GM12878 (cell line): ENCODE data around the gene SLC26A1.

Experiments used
- ATF3 ChIP-seq: IDR thresholded peaks from 2 replicates; pipeline ENCODE4 v1.6.1; 2011; ENCODE audit warnings: low read depth, mild to moderate bottlenecking, low read length, moderate library complexity, borderline replicate concordance; ENCODE audit errors: extremely low read depth
- CHD2 ChIP-seq: IDR thresholded peaks from 2 replicates; pipeline ENCODE4 v1.6.1; 2011; ENCODE audit warnings: low read depth, low read length, improper control_type of control experiment, borderline replicate concordance
- CTCF ChIP-seq, 3 experiments: IDR thresholded peaks in 2 of 3; conservative IDR thresholded peaks in 1 of 3; 2 replicates each; pipeline ENCODE4 v1.5.1; 2011; ENCODE audit warnings: low read depth in 3 of 3, low read length in 3 of 3, mild to moderate bottlenecking in 3 of 3, control low read depth in 2 of 3, moderate library complexity in 2 of 3, inconsistent platforms in 1 of 3, mixed read lengths in 1 of 3; ENCODE audit not compliant: control insufficient read depth in 2 of 3, insufficient read depth in 1 of 3; ENCODE audit errors: extremely low read depth in 1 of 3
- POLR2A ChIP-seq: IDR thresholded peaks from 2 replicates; pipeline ENCODE4 v1.6.1; 2011; ENCODE audit warnings: low read depth, mild to moderate bottlenecking, low read length
- RAD21 ChIP-seq: IDR thresholded peaks from 2 replicates; pipeline ENCODE4 v1.6.1; 2011; ENCODE audit warnings: mild to moderate bottlenecking, low read depth, low read length, moderate library complexity; ENCODE audit not compliant: insufficient read depth
- RELA ChIP-seq: fragments of 450-650 bp; IDR thresholded peaks from 2 replicates; pipeline ENCODE4 v1.8.0; 2014; ENCODE audit warnings: borderline replicate concordance; ENCODE audit not compliant: partially characterized antibody
- SIX5 ChIP-seq: IDR thresholded peaks from 2 replicates; pipeline ENCODE4 v1.6.1; 2011; ENCODE audit warnings: mild to moderate bottlenecking, low read depth, low read length, moderate library complexity; ENCODE audit not compliant: severe bottlenecking
- TCF12 ChIP-seq: IDR thresholded peaks from 2 replicates; pipeline ENCODE4 v1.6.1; 2011; ENCODE audit warnings: low read depth, mild to moderate bottlenecking, low read length
- YY1 ChIP-seq: IDR thresholded peaks from 2 replicates; pipeline ENCODE4 v1.6.1; 2011; ENCODE audit warnings: low read depth, mild to moderate bottlenecking, low read length

GRCh38 chr4:957581-958313 is 35.5 kb downstream of the SLC26A1 start:
- TF ChIP-seq YY1, result no peak
- TF ChIP-seq CTCF (IDR thresholded peaks at IDR 0.05 in 2 of 3, conservative IDR thresholded peaks at IDR 0.05 in 1 of 3; ENCODE audit: control insufficient read depth in 2 of 3, extremely low read depth in 1 of 3, insufficient read depth in 1 of 3, low read depth in 3 of 3, low read length in 3 of 3), result no peak
- no peak for TF ChIP-seq RELA
- TF ChIP-seq ATF3, result no peak
- no peak for TF ChIP-seq RAD21
- TF ChIP-seq CHD2, result no peak
- TF ChIP-seq TCF12, result no peak
- peak; percentile 60; the same call in 1 of the 2 replicates for TF ChIP-seq POLR2A
- TF ChIP-seq SIX5, result no peak
